ENCODE data around the gene FTO. TPM values are rescaled to one million over a fixed set of nuclear protein-coding genes. Genes with fewer than 3 reads are reported as not detected.
"Not testable (repeated sequence)": the region's sequence is repeated elsewhere in the genome, so short reads cannot be mapped to it uniquely, and the experiment has no call there.

Gene FTO
- total and polyA plus RNA-seq, 5 experiments from 2014 or later: 51.2 to 91.9 (median 70.2) TPM

GRCh38 chr16:53685334-53685733, 18.6 kb upstream of the FTO start:
- POLR2A ChIA-PET: interaction anchor here (1.2 kb wide), 1 partner anchor 19 kb away, joined by 3 read pairs; the partner anchor contains the start of gene FTO
- H3K27ac Mint-ChIP-seq, DNase-seq, H3K4me1 Mint-ChIP-seq, H3K4me3 Mint-ChIP-seq, H3K9me3 Mint-ChIP-seq, H3K27me3 Mint-ChIP-seq, ATAC-seq: not testable (repeated sequence)
- H3K36me3 Mint-ChIP-seq: peaks cover 9 to 41% (median 31%) of the 10 kb centered on the region in 3 donors

- Mint-ChIP-seq H3K4me1 (no peaks in the 10 kb centered on the region), H3K4me3 (no peak overlapping the region), H3K27ac (no peak overlapping the region), H3K27me3 (no peaks in the 10 kb centered on the region), H3K36me3 (peaks cover 9 to 33% (median 27%) of the 10 kb centered on the region in 3 donors), H3K9me3 (peaks cover 0 to 5% (median 0%) of the 10 kb centered on the region in 9 donors)
- POLR2A ChIA-PET: interaction anchor here (1.2 kb wide), 1 partner anchor 18 kb away, joined by 3 read pairs; the partner anchor contains the start of gene FTO
- no peak for ATAC-seq
- no peak for DNase-seq
Measured at GRCh38 chr16:53686710-53687109, 17.2 kb upstream of the FTO start.

- POLR2A ChIA-PET: interaction anchor here (1.1 kb wide), 1 partner anchor 13 kb away, joined by 3 read pairs; no protein-coding TSS in a partner anchor
- DNase-seq (no peak), ATAC-seq (no peak)
- H3K27me3 Mint-ChIP-seq: no peaks in the 10 kb centered on the region
- H3K9me3 Mint-ChIP-seq: peaks cover 0 to 5% (median 0%) of the 10 kb centered on the region in 9 donors
- peaks cover 0 to 28% (median 19%) of the 10 kb centered on the region in 3 donors for H3K36me3 Mint-ChIP-seq
- no peaks in the 10 kb centered on the region for H3K4me1 Mint-ChIP-seq
- H3K4me3 Mint-ChIP-seq: no peak overlapping the region
- H3K27ac Mint-ChIP-seq: no peak overlapping the region
Measured at GRCh38 chr16:53689636-53690035, 14.3 kb upstream of the FTO start.

- no peak overlapping the region for H3K4me3 Mint-ChIP-seq
- H3K36me3 Mint-ChIP-seq: peaks cover 0 to 25% (median 16%) of the 10 kb centered on the region in 3 donors
- no peaks in the 10 kb centered on the region for H3K4me1 Mint-ChIP-seq
- ATAC-seq (no peak), DNase-seq (no peak)
- no peak overlapping the region for H3K27ac Mint-ChIP-seq
- POLR2A ChIA-PET: interaction anchor here (1.1 kb wide), 1 partner anchor 11 kb away, joined by 3 read pairs; no protein-coding TSS in a partner anchor
- H3K27me3 Mint-ChIP-seq: no peaks in the 10 kb centered on the region
- H3K9me3 Mint-ChIP-seq: no peaks in the 10 kb centered on the region
Measured at GRCh38 chr16:53690771-53691170, 13.2 kb upstream of the FTO start.

- DNase-seq (no peak), ATAC-seq (no peak)
- Mint-ChIP-seq H3K4me1 (no peaks in the 10 kb centered on the region), H3K27me3 (no peaks in the 10 kb centered on the region), H3K9me3 (no peaks in the 10 kb centered on the region), H3K27ac (no peak overlapping the region), H3K36me3 (peaks cover 0 to 22% (median 19%) of the 10 kb centered on the region in 3 donors), H3K4me3 (no peak overlapping the region)
- POLR2A ChIA-PET: no interaction called here
Measured at GRCh38 chr16:53692146-53692545, 11.8 kb upstream of the FTO start.

GRCh38 chr16:53693320-53693719, 10.6 kb upstream of the FTO start:
- ATAC-seq: no peak
- POLR2A ChIA-PET: no interaction called here
- H3K36me3 Mint-ChIP-seq: peaks cover 0 to 19% (median 19%) of the 10 kb centered on the region in 3 donors
- no peak overlapping the region for H3K4me3 Mint-ChIP-seq
- H3K27ac Mint-ChIP-seq: no peak overlapping the region
- H3K9me3 Mint-ChIP-seq: no peaks in the 10 kb centered on the region
- H3K27me3 Mint-ChIP-seq: no peaks in the 10 kb centered on the region
- DNase-seq: no peak
- H3K4me1 Mint-ChIP-seq: no peaks in the 10 kb centered on the region

GRCh38 chr16:53695070-53695469, 8.9 kb upstream of the FTO start:
- POLR2A ChIA-PET: no interaction called here
- H3K4me1 Mint-ChIP-seq: no peaks in the 10 kb centered on the region
- H3K36me3 Mint-ChIP-seq: peaks cover 0 to 19% (median 19%) of the 10 kb centered on the region in 3 donors
- no peak for DNase-seq
- no peaks in the 10 kb centered on the region for H3K27me3 Mint-ChIP-seq
- ATAC-seq: no peak
- no peak overlapping the region for H3K27ac Mint-ChIP-seq
- H3K9me3 Mint-ChIP-seq: no peaks in the 10 kb centered on the region
- H3K4me3 Mint-ChIP-seq: no peak overlapping the region

- POLR2A ChIA-PET, H3K27me3 Mint-ChIP-seq, H3K27ac Mint-ChIP-seq, H3K4me1 Mint-ChIP-seq, H3K4me3 Mint-ChIP-seq, DNase-seq, H3K9me3 Mint-ChIP-seq, ATAC-seq: not testable (repeated sequence)
- peaks cover 0 to 12% (median 10%) of the 10 kb centered on the region in 3 donors for H3K36me3 Mint-ChIP-seq
Measured at GRCh38 chr16:53698271-53698670, 5.7 kb upstream of the FTO start.

- H3K9me3 Mint-ChIP-seq: no peaks in the 10 kb centered on the region
- no peaks in the 10 kb centered on the region for H3K27me3 Mint-ChIP-seq
- POLR2A ChIA-PET: interaction anchor here (1.0 to 1.8 kb wide), 5 partner anchors 12 to 270 kb away, joined by 3 to 8 read pairs (median 4); partner anchors contain the start of genes AKTIP and RBL2
- peak overlapping the region; percentile 96 to 100 (median 98) for H3K4me3 Mint-ChIP-seq
- peak overlapping the region; percentile 94 to 97 (median 97) for H3K27ac Mint-ChIP-seq
- H3K4me1 Mint-ChIP-seq: peaks cover 18 to 46% (median 43%) of the 10 kb centered on the region in 4 donors
- H3K36me3 Mint-ChIP-seq: peaks cover 0 to 9% (median 6%) of the 10 kb centered on the region in 3 donors
- ATAC-seq: no peak
- DNase-seq: no peak
Measured at GRCh38 chr16:53704445-53704813, 473 bp downstream of the FTO start.

- no peaks in the 10 kb centered on the region for H3K27me3 Mint-ChIP-seq
- peaks cover 23 to 54% (median 47%) of the 10 kb centered on the region in 4 donors for H3K4me1 Mint-ChIP-seq
- no peaks in the 10 kb centered on the region for H3K9me3 Mint-ChIP-seq
- H3K27ac Mint-ChIP-seq: peak overlapping the region in 1 of 10 donors; percentile 42
- H3K36me3 Mint-ChIP-seq: peaks cover 0 to 11% (median 10%) of the 10 kb centered on the region in 3 donors
- H3K4me3 Mint-ChIP-seq: peak overlapping the region in 1 of 10 donors; percentile 3
- ATAC-seq: no peak
- POLR2A ChIA-PET: no interaction called here
- no peak for DNase-seq
Measured at GRCh38 chr16:53707671-53708070, 3.7 kb downstream of the FTO start.

GRCh38 chr16:53708490-53708889, 4.5 kb downstream of the FTO start:
- no peak for ATAC-seq
- Mint-ChIP-seq H3K4me1 (peaks cover 23 to 56% (median 52%) of the 10 kb centered on the region in 4 donors), H3K4me3 (no peak overlapping the region), H3K27ac (no peak overlapping the region), H3K27me3 (no peaks in the 10 kb centered on the region), H3K9me3 (no peaks in the 10 kb centered on the region), H3K36me3 (peaks cover 0 to 14% (median 11%) of the 10 kb centered on the region in 3 donors)
- POLR2A ChIA-PET: no interaction called here
- DNase-seq: no peak

- no peaks in the 10 kb centered on the region for H3K27me3 Mint-ChIP-seq
- H3K9me3 Mint-ChIP-seq: no peaks in the 10 kb centered on the region
- peaks cover 0 to 14% (median 11%) of the 10 kb centered on the region in 3 donors for H3K36me3 Mint-ChIP-seq
- H3K4me3 Mint-ChIP-seq: no peak overlapping the region
- ATAC-seq (no peak), DNase-seq (no peak)
- no peak overlapping the region for H3K27ac Mint-ChIP-seq
- POLR2A ChIA-PET: no interaction called here
- peaks cover 15 to 57% (median 49%) of the 10 kb centered on the region in 4 donors for H3K4me1 Mint-ChIP-seq
Measured at GRCh38 chr16:53711390-53711789, 7.4 kb downstream of the FTO start.

- H3K9me3 Mint-ChIP-seq: no peaks in the 10 kb centered on the region
Measured at GRCh38 chr16:53712065-53712464, 8.1 kb downstream of the FTO start.

More at GRCh38 chr16:53712065-53712464, 8.1 kb downstream of the FTO start:
- H3K27ac Mint-ChIP-seq: no peak overlapping the region
- H3K4me3 Mint-ChIP-seq: no peak overlapping the region
- peaks cover 0 to 14% (median 11%) of the 10 kb centered on the region in 3 donors for H3K36me3 Mint-ChIP-seq
- DNase-seq (no peak), ATAC-seq (no peak)
- POLR2A ChIA-PET: no interaction called here
- H3K27me3 Mint-ChIP-seq: no peaks in the 10 kb centered on the region
- peaks cover 16 to 52% (median 46%) of the 10 kb centered on the region in 4 donors for H3K4me1 Mint-ChIP-seq
